Stimulated activated CD4-positive, alpha-beta T cell treated with anti-CD3 and anti-CD28 coated beads, Interleukin-12 subunit alpha, Interleukin-12 subunit beta, amount 100 ng/mL, for 24 hours (primary cell): ENCODE data around the gene PCGF2.
"Not testable (repeated sequence)": the region's sequence is repeated elsewhere in the genome, so short reads cannot be mapped to it uniquely, and the experiment has no call there.

Experiments used
- DNase-seq, 2 experiments: peaks; one replicate each; pipeline ENCODE4 v3.0.0-alpha.2; 2020; ENCODE audit warnings: low read depth in 2 of 2

Gene PCGF2

DNA sequence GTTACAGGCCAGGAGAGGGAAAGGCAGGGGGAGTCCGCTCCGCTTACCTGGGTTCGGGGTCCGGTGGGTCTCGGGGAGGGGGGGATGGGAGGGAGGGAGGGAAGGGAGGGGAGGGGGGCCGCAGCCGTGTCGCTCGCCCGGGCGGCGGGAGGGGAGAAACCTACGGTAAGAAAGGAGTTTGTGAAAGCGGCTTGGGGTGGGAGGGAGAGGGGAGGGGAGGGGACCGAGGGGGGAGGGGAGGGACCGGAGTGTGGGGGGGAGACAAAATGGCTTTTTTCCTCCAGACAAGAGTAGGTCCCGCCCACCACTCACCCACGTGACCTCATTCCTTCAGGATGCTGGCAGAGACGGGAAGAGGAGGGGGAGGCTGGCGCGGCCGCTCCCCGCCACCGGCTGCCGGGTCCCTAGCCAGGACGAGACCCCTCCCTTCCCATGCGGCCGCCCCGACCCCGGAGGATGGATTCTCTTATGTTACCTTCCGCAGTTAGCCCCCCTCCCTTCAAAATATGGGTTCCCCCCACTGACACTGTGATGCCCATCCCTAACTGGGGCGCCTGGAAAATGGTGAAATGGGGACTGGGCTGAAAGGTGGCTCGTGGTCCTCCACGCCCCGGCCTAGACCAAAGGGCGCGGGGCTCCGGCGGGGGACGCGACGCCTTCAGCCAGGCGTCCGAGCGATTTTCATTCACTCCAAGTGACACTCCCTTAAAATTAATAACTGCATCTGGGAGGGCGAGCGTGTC lies at the start of gene PCGF2:
Gene PCGF2, minus strand, starts transcription at position 188 of the 743 bp plus-strand sequence. CDS start 7,934 bp downstream, outside the sequence.
- DNase-seq = no peak

GRCh38 chr17:38797828-38798227 lies 49.7 kb upstream of the PCGF2 start:
- DNase-seq = no peak

GRCh38 chr17:38797158-38797490 lies 49.0 kb upstream of the PCGF2 start:
- no peak for DNase-seq

GRCh38 chr17:38796451-38797157 lies 48.5 kb upstream of the PCGF2 start:
- DNase-seq = no peak

DNA sequence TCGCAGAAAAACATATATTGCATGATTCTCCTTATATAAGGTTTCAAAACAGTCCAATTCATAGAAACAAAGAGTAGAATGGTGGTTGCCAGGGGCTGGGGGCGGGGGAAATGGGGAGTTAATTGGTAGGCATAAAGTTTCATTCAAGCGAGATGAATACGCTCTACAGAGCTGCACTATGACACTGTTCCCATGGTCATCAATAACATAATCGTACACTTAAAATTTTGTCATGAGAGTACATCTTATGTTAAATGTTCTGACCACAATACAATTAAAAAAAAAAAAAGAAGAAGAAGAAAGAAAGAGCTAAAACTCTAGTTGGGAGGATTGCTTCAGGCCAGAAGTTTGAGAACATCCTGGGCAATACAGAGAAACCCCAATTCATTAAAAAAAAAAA lies 46.1 kb upstream of the PCGF2 start:
- DNase-seq = no peak

- no peak for DNase-seq
Observed at GRCh38 chr17:38791162-38791561, 43.0 kb upstream of the PCGF2 start.

GRCh38 chr17:38790148-38790707 lies 42.1 kb upstream of the PCGF2 start:
- DNase-seq = not testable (repeated sequence)

DNA sequence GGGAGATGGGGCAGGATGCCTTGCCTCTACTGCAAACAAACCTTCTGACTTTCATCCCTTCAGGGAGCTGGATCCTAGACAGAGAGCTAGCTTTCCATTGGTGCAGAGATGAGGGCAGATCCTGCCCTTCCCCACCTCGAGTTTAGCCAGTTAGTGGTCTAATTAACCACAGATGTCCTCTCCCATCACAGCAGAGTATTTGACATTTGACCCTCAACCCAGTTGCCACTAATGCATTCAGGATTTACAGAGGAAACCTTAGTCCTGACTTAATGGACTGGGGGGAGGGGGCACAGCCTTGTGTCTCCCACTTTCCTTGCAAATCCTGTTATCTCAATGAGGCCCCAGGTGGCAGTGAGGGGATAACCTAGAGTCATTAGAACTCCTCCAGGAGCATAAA lies 41.0 kb upstream of the PCGF2 start:
- no peak for DNase-seq

DNA sequence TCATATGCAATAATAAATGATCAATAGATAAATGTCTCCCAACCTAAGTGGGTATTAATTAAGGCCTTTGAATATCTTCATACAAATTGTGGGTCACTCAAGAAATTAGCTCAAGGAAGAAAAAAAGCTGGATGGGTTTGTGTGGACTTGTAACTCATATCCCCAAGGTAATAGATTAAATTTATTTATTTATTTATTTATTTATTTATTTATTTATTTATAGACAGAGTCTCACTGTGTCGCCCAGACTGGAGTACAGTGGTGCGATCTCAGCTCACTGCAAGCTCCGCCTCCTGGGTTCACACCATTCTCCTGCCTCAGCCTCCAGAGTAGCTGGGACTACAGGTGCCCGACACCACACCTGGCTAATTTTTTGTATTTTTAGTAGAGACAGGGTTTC lies 39.9 kb upstream of the PCGF2 start:
- not testable (repeated sequence) for DNase-seq

DNA sequence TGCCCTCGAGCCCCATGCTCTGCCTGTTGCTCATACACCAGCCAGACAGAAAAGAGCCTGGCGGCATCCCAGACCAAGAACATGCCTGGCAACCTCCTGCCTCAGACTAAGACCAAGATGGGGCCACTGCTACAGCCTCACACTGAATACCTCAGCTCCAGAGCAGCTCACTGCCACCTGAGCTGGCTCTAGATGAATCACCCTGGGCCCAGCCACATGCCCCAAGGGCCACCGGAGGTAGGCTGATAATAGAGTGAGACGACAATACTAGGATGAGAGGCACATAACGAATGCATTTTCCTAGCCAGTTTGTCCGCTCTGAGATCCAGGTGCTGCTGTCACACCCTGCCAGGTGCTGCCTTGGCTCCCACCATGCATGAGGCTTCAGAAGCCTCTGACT lies 38.2 kb upstream of the PCGF2 start:
- DNase-seq = no peak

DNA sequence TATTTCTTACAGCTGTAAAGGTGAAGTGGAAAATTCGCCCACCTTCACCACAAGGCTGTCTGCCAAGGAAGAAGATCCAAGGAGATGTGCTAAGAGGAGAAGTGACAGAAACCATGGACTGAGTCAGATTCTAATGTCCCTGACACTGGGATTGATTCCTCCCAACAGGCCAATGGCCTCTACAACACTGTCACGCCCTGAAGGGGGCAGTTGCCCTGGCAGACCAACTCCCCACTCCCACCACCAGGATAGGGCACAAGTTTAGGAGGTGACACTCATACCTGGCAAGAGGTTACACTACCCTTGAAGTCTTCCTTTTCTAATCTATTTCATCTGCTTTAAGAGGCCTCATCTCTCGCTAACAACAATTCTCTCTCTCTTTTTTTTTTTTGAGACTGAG lies 35.1 kb upstream of the PCGF2 start:
- no peak for DNase-seq

- no peak for DNase-seq
Observed at GRCh38 chr17:38779965-38780752, 32.0 kb upstream of the PCGF2 start.

GRCh38 chr17:38777641-38778250 lies 29.6 kb upstream of the PCGF2 start:
- no peak for DNase-seq

DNA sequence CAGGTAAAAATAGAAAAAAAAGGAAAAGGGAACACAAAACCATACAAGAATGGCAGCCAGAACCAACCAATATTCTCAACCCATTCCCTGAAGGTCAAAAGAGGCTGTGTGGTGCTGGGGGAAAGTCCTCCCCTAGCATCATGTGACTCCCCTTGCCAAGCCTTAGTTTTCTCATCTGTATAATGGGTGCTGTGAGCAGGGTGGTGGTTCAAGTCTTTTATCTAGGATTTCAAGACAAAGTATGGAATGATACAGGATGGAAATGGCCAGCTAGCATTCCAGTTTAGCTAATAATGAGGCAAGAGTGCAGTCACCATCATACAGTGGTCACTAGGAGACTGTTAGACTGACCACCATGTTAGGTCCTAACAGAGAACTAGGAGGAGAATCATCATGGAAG lies 25.1 kb upstream of the PCGF2 start:
- DNase-seq = no peak

DNA sequence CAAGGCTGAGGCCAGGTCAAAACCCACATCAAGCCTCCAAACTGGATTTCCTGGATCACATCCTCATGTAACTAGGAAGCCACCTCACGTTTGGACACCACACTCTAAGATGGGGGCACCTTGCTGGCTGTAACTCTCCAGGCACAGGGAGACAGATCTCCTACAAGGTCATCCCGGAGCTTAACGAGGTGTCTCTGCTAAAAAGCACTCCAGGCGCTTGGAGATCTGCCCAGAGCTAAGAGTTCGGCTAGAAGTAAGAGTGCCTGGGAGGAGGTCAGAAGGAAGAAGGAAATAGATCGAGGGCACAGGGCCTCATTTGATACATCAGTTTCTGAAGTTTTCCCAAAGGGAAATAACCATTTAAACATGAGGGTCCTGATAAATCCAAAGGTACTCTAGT lies 20.3 kb upstream of the PCGF2 start:
- DNase-seq = no peak

GRCh38 chr17:38766341-38766740 lies 18.2 kb upstream of the PCGF2 start:
- no peak for DNase-seq

DNA sequence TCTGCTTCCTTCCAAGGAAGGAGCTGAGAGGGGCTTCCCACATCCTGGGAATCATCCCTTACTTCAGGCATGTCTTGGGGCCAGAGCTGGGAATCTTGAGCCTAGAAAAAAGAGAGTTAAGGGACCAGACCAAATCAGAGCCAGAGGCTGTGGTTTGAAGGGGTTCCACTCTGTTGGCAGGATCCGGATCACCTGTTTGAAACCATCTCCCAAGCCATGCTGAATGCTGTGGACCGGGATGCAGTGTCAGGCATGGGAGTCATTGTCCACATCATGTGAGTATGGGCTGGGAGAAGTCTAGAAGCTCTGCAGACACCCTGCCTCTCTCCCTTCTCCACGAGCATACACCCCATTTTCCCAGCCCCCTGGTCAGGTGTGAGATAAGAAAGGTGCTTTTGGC lies 14.1 kb upstream of the PCGF2 start:
- DNase-seq = no peak

DNA sequence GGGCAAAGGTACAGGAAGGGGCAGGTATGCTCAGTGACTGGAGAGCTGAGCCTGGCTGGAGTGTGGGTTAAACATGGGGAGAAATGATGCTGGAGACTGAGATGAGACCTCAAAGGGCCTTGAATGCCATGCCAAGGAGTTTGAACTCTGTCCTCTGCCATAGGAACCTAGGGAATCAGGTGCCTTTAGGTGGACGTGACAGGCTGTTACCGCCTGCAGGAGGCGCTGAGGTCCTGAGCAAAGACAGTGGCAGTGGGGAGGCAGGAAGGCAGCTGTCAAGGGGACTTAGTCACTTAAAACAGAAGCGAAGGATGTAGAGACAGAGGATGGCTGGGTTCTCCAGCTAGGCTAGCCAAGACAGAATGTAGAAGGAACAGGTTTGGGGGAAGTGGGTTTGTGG lies 13.5 kb upstream of the PCGF2 start:
- no peak for DNase-seq

DNA sequence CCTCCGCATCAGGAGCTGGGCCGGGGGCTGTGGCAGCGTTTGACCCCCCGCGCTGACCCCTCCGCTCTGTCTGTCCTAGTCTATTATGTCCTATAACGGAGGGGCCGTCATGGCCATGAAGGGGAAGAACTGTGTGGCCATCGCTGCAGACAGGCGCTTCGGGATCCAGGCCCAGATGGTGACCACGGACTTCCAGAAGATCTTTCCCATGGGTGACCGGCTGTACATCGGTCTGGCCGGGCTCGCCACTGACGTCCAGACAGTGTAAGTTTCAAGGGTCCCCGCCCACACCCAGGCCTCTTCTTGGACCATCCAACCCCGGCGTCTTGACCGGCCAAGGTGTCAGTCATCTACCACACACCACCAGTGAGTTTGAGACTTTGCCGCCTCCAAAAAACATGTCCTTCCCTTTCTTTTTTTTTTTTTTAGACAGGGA lies 5.0 kb upstream of the PCGF2 start:
- no peak for DNase-seq

DNA sequence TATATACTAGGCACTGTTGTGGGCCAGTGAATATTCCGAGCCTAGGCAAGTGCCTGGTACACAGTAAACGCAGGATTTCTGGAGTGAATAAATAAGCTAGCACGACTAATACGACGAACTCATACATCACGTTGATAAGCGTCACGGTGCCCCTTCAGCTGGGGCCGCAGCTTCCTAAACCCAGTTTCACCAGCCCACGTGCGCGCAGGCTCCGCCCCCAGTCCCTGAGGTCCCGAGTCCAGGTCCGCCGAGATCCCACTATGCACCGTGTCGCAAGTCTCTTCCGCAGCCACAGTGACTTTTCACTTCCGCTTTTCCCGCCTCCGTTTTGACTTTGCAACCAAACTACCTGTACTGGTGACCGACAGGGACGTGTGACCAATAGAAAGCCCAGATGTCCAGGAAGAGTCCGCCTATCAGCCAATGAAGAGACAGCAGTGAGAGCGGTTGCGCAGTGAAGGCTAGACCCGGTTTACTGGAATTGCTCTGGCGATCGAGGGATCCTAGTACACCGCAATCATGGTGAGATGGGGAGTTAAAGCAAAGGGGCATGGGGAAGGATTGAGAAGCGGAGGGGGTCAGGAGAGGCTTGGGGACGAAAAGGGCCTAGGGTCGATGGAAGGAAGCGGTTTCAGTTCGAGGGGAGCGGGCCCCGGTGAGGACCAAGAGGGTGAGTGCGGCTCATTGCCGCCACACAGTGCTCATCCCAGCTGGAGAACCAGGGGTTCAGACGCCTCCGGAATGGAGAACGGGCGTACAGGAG lies 4.4 kb upstream of the PCGF2 start, which contains the start of gene PSMB3:
Gene PSMB3, plus strand, starts transcription at position 434 of the 763 bp plus-strand sequence. Its CDS starts 86 bp downstream, at position 520.
- DNase-seq = peak; percentile 93 to 97

- peak; percentile 77 to 82 for DNase-seq
Observed at GRCh38 chr17:38751808-38752307, 3.7 kb upstream of the PCGF2 start.
